ENCODE results near the gene MELTF.

Gene MELTF

GRCh38 chr3:196991581-196992460 is 37.8 kb downstream of the MELTF start:
- no peak for DNase-seq

GRCh38 chr3:196990601-196991007 is 39.0 kb downstream of the MELTF start:
- DNase-seq = no peak

- DNase-seq = no peak
Observed at GRCh38 chr3:196989721-196990262, 39.8 kb downstream of the MELTF start.

- no peak for DNase-seq
Observed at GRCh38 chr3:196988241-196989029, 41.2 kb downstream of the MELTF start.

- DNase-seq = no peak
Observed at GRCh38 chr3:196987022-196987421, 42.6 kb downstream of the MELTF start.

GRCh38 chr3:196985954-196986885 is 43.4 kb downstream of the MELTF start:
- no peak for DNase-seq

- DNase-seq = no peak
Observed at GRCh38 chr3:196985298-196985697, 44.3 kb downstream of the MELTF start.

- DNase-seq = no peak
Observed at GRCh38 chr3:196983186-196983585, 46.4 kb downstream of the MELTF start.

- DNase-seq = no peak
Observed at GRCh38 chr3:196981657-196982056, 48.0 kb downstream of the MELTF start.

- no peak for DNase-seq
Observed at GRCh38 chr3:196979545-196979944, 50.1 kb downstream of the MELTF start.

GRCh38 chr3:196976941-196977340 is 52.7 kb downstream of the MELTF start:
- DNase-seq = no peak

GRCh38 chr3:196975349-196975748 is 54.3 kb downstream of the MELTF start:
- no peak for DNase-seq

- no peak for DNase-seq
Observed at GRCh38 chr3:196974661-196975060, 55.0 kb downstream of the MELTF start.

GRCh38 chr3:196971094-196971698 is 58.4 kb downstream of the MELTF start:
- no peak for DNase-seq

- DNase-seq = no peak
Observed at GRCh38 chr3:196970547-196971093, 59.0 kb downstream of the MELTF start.

GRCh38 chr3:196969660-196970546 is 59.7 kb downstream of the MELTF start:
- peak; percentile 66 to 77 for DNase-seq

- peak; percentile 28 to 43 for DNase-seq
Observed at GRCh38 chr3:196969134-196969659, 60.4 kb downstream of the MELTF start.

GRCh38 chr3:196968233-196969133 is 61.1 kb downstream of the MELTF start, which contains the start of gene PIGZ:
TSS of gene PIGZ (minus strand) at chr3:196968833. CDS start at chr3:196952031, 16,802 bp downstream.
- peak in 1 of 2 donors; percentile 28 for DNase-seq
